PC-3 (cell line): ENCODE measurements around the gene CNST. TPM values are rescaled to one million over a fixed set of nuclear protein-coding genes. Genes with fewer than 3 reads are reported as not detected.

Experiments used
- ATAC-seq: fragments of 200-7000 bp; cut with Tn5 transposase; 2 replicates; pipeline ENCODE4 v1.9.1; 2020; ENCODE audit warnings: mild to moderate bottlenecking, moderate library complexity
- BruUV-seq: library from RNA; stranded (reverse); fragments of 400-500 nt; replicated peaks from 2 replicates; lab custom pipeline; 2021; lab: Mats Ljungman, UMichigan
- CTCF ChIA-PET: fragments of 300-600 bp; sonication (Branson Sonifier 250); formaldehyde crosslinking; loops from one replicate; lab custom pipeline; 2022; ENCODE audit warnings: antibody characterized with exemption; lab: Charles Lee
- POLR2A ChIA-PET: fragments of 300-600 bp; sonication (Branson Sonifier 250); formaldehyde crosslinking; loops from one replicate; lab custom pipeline; 2022; ENCODE audit warnings: antibody characterized with exemption; ENCODE audit not compliant: unreplicated experiment; lab: Charles Lee
- DNase-seq: peaks from one replicate; pipeline ENCODE4 v3.0.0-alpha.2; 2015
- H2AFZ ChIP-seq: fragments of 300-600 bp; sonication (generic); 2 replicates; pipeline ENCODE4 v1.6.0; 2016; ENCODE audit warnings: antibody characterized with exemption, low read length
- H3F3A ChIP-seq: fragments of 300-600 bp; sonication (generic); one replicate; pipeline ENCODE4 v1.6.0; 2017; ENCODE audit warnings: antibody characterized with exemption, low read length, control low read depth, mild to moderate bottlenecking; ENCODE audit not compliant: unreplicated experiment
- H3K27ac ChIP-seq: fragments of 300-600 bp; sonication (generic); 2 replicates; pipeline ENCODE4 v1.5.1; 2016; ENCODE audit warnings: mild to moderate bottlenecking, low read length
- H3K27me3 ChIP-seq: fragments of 300-600 bp; sonication (generic); 2 replicates; pipeline ENCODE4 v1.6.1; 2016; ENCODE audit warnings: low read length, mixed read lengths
- H3K36me3 ChIP-seq: fragments of 300-600 bp; sonication (generic); 2 replicates; pipeline ENCODE4 v1.6.1; 2016; ENCODE audit warnings: low read depth, mixed run types, low read length, mixed read lengths
- H3K4me1 ChIP-seq: fragments of 300-600 bp; sonication (generic); 2 replicates; pipeline ENCODE4 v1.5.1; 2016; ENCODE audit warnings: low read length; ENCODE audit not compliant: insufficient read depth
- H3K4me2 ChIP-seq: fragments of 300-600 bp; sonication (generic); 2 replicates; pipeline ENCODE4 v1.6.0; 2016; ENCODE audit warnings: low read length
- H3K4me3 ChIP-seq: fragments of 300-600 bp; sonication (generic); 2 replicates; pipeline ENCODE4 v1.5.1; 2016; ENCODE audit warnings: mild to moderate bottlenecking, low read length, mixed read lengths
- H3K79me2 ChIP-seq: fragments of 300-600 bp; sonication (generic); 2 replicates; pipeline ENCODE4 v1.6.1; 2017; ENCODE audit warnings: low read length, mixed read lengths
- H3K9ac ChIP-seq: fragments of 300-600 bp; sonication (generic); 2 replicates; pipeline ENCODE4 v1.6.0; 2016; ENCODE audit warnings: mild to moderate bottlenecking, low read length
- H3K9me2 ChIP-seq: fragments of 300-600 bp; sonication (generic); replicated peaks from 2 replicates; pipeline ENCODE4 v1.6.1; 2016; ENCODE audit warnings: mixed run types, low read length, mixed read lengths
- H3K9me3 ChIP-seq: fragments of 300-600 bp; sonication (generic); 2 replicates; pipeline ENCODE4 v1.6.1; 2016; ENCODE audit warnings: low read length, mixed read lengths
- H4K20me1 ChIP-seq: fragments of 300-600 bp; sonication (generic); 2 replicates; pipeline ENCODE4 v1.6.1; 2016; ENCODE audit warnings: low read length, mixed read lengths
- CTCF ChIP-seq: fragments of 300-600 bp; sonication (generic); conservative IDR thresholded peaks from 2 replicates; pipeline ENCODE4 v1.5.1; 2017; ENCODE audit warnings: antibody characterized with exemption, low read depth, mild to moderate bottlenecking, low read length
- EZH2 ChIP-seq: fragments of 300-600 bp; sonication (generic); IDR thresholded peaks from one replicate; pipeline ENCODE4 v1.6.1; 2017; ENCODE audit warnings: antibody characterized with exemption, mild to moderate bottlenecking, low read length; ENCODE audit not compliant: unreplicated experiment
- EZH2phosphoT487 ChIP-seq: fragments of 300-600 bp; sonication (generic); IDR thresholded peaks from 2 replicates; pipeline ENCODE4 v1.6.1; 2018; ENCODE audit warnings: mild to moderate bottlenecking, antibody characterized with exemption, low read length, borderline replicate concordance
- intact Hi-C: fragments of 100-400 bp; cut with micrococcal nuclease; formaldehyde crosslinking; loops from 2 replicates; pipeline ENCODE4 v1.9.0; 2023
- total RNA-seq: library from RNA; depleted of rRNA; stranded (reverse); fragments of >200 nt; gene quantifications from 2 replicates; pipeline ENCODE4 v1.2.3, GENCODE V29; 2014

Gene CNST
- total RNA-seq, 1 experiment from 2014 or later: 13.5 TPM

DNA sequence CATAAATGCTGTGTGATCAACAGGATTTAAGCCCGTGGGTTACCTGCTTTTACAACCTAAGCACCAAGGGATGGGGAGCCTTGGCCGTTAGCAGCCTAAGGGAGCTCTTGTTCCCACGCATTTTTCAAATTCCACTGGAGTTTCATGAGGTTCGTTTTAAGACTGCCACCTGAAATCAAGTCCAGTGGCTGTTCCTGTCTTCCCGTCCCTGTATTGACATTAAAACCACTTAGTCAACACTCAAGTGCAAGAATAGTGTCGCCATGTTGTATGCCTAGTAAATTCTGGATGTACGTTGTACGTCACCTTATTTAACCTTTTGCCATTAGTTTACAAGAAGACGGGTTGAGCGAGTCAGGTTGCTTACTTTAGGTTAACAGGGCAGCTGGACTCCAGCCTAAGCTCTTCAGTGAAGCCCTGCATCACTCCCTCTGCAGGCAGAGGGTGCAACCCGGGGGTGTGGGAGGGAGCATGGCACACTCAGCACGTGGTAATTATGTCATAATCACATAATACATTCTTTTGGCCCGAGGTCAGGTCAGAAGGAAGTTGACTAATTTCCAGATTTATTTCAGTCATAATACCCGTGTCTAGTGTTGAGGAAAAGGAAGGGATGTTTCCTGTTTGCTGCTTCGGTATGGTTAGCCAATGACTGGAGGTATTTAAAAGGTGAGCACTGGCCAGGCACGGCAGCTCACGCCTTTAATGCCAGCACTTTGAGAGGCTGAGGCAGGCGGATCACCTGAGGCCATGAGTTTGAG lies 42.5 kb downstream of the CNST start:
- Histone ChIP-seq H3F3A (no peaks in the 10 kb centered on the region), H3K4me3 (peak overlapping the region; percentile 17), H4K20me1 (no peaks in the 10 kb centered on the region), H3K36me3 (peaks cover 7% of the 10 kb centered on the region; the same call in 1 of the 2 replicates), H3K27me3 (no peaks in the 10 kb centered on the region), H3K4me1 (peaks cover 18% of the 10 kb centered on the region), H3K9ac (peak overlapping the region; percentile 15), H3K9me2 (no peaks in the 10 kb centered on the region), H3K27ac (peak overlapping the region; percentile 75), H3K4me2 (peak overlapping the region; percentile 45), H3K79me2 (peaks cover 23% of the 10 kb centered on the region), H2AFZ (peak overlapping the region; percentile 41; the same call in 1 of the 2 replicates), H3K9me3 (no peaks in the 10 kb centered on the region)
- TF ChIP-seq CTCF (peak; percentile 44), EZH2phosphoT487 (peak; percentile 82), EZH2 (no peak)
- intact Hi-C loops: loop anchor here (1.0 kb wide), 3 partner anchors 39 to 105 kb away; no protein-coding TSS in a partner anchor
- BruUV-seq: no TSS peak
- ChIA-PET POLR2A (interaction anchor here (0.6 kb wide), 2 partner anchors 23 to 264 kb away, joined by 4 read pairs; no protein-coding TSS in a partner anchor), CTCF (interaction anchor here (0.5 to 0.6 kb wide), 2 partner anchors 9 to 102 kb away, joined by 3 to 14 read pairs; partner anchors contain the start of gene SMYD3)
- DNase-seq (peak; percentile 99), ATAC-seq (peak; percentile 91)

- Histone ChIP-seq H3K4me3 (peak overlapping the region; percentile 8; the same call in 1 of the 2 replicates), H3K4me1 (peaks cover 18% of the 10 kb centered on the region), H3F3A (no peaks in the 10 kb centered on the region), H3K4me2 (peak overlapping the region; percentile 45), H3K9ac (peak overlapping the region; percentile 12; the same call in 1 of the 2 replicates), H2AFZ (no peak overlapping the region), H3K36me3 (peaks cover 4% of the 10 kb centered on the region; the same call in 1 of the 2 replicates), H3K9me2 (no peaks in the 10 kb centered on the region), H3K9me3 (no peaks in the 10 kb centered on the region), H3K27ac (peak overlapping the region; percentile 75), H3K27me3 (no peaks in the 10 kb centered on the region), H4K20me1 (no peaks in the 10 kb centered on the region), H3K79me2 (peaks cover 23% of the 10 kb centered on the region)
- ChIA-PET CTCF (no interaction called here), POLR2A (no interaction called here)
- no peak for ATAC-seq
- DNase-seq: peak; percentile 42
- TF ChIP-seq EZH2: no peak
- no peak for TF ChIP-seq EZH2phosphoT487
- TF ChIP-seq CTCF: no peak
- intact Hi-C loops: loop anchor here (1.0 kb wide), 3 partner anchors 40 to 106 kb away; no protein-coding TSS in a partner anchor
- no TSS peak for BruUV-seq
These were observed 43.4 kb downstream of the CNST start for GRCh38 chr1:246609632-246610031.
